HG03442 (cell line): ENCODE results near the gene C12orf43.

Experiments
- ATAC-seq: cut with Tn5 transposase; IDR thresholded peaks from one replicate; pipeline ENCODE4 v1.9.1; 2021; ENCODE audit warnings: mild to moderate bottlenecking, moderate library complexity; ENCODE audit not compliant: unreplicated experiment

Gene C12orf43

DNA sequence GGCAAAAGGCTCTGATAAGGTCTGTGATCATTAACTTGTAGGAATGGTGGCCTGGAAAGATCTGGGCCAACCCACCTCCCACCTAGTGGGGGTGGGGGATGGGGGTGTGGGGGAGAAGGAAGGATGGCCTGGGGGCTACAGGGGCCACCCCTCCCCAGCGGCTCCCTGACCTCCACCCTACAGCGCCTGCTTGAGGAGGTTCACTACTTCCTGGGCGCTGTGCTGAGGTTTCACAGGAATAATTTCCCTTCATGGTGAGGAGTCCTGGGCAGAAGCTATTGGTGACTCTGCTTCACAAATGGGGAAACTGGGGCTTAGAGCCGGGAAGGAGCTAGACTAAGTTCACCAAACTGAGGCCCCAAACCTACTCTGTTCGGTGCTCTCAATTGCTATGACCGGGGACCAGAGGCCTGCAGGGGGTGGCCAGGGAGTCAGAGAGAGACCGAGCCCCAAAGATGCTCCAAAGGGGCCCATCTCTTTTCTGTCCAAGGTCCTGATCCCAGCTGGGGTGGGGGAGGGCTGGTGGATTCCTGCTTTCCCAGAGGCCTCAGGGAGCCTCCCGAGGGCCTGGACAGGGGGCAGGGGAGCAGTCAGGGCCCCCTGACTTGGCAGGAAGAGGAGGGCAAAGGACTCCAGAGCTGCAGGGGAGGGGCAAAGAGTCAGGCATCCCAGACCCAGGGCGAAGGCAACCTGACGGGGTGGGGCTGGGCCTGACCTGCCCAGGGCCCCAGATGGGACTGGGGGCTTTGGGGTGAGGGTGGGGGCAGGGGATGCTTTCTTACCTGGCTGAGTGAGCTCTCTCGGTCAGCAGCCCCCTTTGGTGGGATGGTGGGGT, 36.2 kb downstream of the C12orf43 start:
- no peak for ATAC-seq

DNA sequence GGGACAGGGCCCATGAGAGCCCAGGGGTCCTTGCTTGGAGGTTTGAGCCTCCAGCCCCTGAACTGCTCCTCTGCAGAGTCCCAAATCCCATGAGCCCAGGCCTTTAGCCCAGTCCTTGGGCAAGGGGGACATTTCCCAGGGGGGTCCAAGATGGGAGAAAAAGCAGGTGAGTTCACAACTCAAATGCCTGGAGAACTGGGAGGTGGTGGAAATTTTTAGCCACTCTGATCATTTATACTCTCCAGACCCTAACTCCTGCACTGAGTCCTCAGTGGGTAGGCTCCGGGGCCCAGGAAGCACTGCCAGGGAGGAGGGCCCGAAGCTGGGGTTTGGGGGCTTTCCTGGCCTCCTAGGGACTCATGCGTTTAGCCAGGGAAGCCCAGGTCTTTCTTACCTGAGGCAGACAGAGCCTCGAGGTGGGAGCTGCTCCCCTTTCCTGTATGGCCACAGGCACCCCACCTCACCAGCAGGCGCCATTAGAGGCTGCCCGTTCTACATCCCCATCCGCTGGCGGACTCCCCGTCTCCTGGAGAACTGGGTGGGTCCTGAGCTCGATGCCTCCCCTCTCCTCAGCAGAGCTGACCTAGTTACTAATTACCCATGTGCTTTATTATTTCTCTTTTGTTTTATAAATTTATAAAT, 36.9 kb downstream of the C12orf43 start:
- no peak for ATAC-seq

DNA sequence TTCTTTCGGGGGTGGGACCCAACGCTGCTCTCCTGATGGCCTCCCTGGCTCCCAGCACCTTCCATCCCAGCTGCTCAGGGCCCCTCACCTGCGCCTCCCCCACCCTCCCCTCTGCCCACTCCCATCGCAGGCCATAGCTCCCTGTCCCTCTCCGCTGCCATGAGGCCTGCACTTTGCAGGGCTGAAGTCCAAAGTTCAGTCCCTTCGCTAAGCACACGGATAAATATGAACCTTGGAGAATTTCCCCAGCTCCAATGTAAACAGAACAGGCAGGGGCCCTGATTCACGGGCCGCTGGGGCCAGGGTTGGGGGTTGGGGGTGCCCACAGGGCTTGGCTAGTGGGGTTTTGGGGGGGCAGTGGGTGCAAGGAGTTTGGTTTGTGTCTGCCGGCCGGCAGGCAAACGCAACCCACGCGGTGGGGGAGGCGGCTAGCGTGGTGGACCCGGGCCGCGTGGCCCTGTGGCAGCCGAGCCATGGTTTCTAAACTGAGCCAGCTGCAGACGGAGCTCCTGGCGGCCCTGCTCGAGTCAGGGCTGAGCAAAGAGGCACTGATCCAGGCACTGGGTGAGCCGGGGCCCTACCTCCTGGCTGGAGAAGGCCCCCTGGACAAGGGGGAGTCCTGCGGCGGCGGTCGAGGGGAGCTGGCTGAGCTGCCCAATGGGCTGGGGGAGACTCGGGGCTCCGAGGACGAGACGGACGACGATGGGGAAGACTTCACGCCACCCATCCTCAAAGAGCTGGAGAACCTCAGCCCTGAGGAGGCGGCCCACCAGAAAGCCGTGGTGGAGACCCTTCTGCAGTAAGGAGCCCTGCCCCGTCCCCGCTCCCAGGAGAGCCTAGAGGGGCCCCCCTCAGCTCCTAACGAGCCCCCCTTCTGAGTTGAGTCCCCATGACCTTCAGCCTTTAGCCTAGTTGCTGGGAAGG, 37.7 kb downstream of the C12orf43 start, which contains the start of gene HNF1A:
Gene HNF1A, plus strand, starts transcription at position 248 of the 924 bp plus-strand sequence. Its CDS starts 226 bp downstream, at position 474.
- no peak for ATAC-seq

DNA sequence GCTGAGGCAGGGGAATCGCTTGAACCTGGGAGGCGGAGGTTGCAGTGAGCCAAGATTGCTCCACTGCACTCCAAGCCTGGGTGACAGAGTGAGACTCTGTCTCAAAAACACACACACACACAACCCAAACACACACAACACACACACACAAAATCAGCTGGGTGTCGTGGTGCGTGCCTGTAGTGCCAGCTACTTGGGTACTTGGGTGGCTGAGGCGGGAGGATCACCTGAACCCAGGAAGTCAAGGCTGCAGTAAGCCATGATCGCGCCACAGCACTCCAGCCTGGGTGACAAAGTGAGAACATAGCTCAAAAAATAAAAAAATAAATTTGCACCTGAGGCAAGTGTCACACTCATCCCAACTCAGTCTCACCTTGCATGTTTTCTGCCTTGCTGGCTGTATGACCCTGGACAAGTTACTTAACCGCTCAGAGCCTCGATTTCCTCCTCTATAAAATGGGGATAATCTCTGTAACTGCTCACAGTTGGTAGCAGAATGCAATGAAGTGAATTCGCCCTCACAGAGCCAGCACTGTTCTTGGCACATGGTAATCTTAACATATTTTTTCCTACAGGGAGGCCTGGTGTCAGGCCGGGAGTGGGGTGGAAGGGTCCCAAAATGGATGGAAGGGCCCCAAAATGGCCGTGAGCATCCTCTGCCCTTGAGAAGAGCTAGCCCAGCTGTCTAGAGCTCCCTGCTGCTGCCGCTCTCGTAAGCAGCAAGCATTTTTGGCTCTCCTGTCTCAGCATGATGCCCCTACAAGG, 38.6 kb downstream of the C12orf43 start:
- ATAC-seq: no peak

DNA sequence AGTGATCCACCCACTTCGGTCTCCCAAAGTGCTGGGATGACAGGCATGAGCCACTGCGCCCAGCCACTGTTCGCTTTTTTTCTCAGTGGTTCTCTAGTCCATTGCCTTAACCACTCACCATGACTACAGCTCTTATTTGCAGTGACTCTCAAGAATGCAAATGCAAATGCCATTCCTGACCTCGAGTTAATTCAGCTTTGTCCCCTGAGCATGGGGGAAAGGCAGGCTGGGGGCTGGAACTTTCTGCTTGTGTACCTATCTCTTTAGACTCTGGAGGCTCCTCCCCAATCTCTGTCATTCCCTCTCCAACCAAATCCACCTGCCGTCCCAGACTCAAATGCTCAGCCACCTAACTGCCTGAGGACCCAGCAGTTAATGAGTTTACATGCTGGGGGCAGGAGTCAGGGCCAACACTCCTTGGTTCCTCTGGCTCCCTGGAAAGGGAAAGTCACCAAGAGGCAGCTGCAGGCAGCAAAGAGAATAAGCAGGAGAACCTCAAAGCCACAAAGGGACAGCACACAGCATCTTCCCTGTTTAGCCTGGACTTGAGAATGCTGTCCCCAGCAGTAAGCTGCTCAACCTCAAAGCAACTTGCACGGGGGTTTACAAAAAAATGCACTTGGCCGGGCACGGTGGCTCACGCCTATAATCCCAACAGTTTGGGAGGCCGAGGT, 43.3 kb downstream of the C12orf43 start:
- no peak for ATAC-seq

DNA sequence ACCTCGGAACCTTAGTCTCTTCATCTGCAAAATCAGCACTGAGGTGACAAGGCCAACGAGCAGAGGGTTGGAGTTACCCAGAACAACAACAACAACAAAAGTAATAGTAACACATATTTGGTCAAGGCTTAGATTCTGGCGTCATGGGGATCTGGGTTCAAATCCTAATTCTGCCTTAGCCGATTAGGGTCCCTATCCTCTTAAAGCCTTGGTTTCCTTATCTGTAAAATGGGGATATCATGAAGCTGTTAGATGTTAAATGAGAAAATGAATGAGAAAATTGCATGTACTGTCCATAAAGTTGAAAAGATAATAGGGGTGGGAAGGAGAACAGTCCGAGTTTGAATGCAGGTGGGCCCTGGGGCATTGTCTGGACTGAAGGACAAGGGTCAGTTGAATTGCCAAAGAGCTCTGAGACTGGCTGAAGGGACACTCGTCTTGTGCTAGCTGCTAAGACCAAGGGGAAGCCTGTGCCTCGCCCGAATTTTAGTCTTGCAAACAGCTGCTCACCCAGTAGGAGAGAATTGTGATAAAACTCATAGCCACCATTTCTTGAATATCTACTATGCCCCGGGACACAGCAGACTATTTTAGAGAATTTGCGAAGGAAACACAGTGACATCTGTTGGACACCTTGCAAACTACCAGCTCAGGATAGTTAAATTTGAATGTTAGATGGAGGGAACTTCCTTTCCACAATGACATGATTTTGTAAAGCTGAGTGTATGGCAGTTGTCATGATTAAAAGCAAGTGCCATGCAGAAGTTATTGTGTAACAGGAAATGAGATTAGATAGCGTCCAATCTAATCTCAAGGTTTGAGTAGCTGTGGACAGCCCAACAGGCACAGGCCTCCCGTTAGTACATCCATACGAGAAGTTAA, 44.7 kb downstream of the C12orf43 start:
- no peak for ATAC-seq

DNA sequence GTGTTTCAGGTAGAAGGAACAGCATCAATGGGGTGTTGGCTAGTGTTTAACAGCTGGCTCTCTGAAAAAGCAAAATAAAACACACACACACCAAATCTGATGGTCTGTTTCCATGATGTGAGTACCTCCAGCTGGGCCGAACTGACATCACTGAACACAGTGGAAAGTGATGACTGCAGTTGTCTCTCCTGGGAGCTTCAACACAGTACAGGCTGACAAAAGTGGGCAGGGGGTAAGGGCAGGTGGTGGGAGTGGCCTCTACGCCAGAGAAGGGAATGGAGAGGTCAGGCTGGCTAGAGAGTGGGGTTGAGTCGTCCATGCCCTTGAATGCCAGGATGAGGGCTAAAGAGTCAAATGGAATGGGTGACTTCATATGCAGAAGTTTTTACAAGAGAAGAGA, 46.0 kb downstream of the C12orf43 start:
- no peak for ATAC-seq

DNA sequence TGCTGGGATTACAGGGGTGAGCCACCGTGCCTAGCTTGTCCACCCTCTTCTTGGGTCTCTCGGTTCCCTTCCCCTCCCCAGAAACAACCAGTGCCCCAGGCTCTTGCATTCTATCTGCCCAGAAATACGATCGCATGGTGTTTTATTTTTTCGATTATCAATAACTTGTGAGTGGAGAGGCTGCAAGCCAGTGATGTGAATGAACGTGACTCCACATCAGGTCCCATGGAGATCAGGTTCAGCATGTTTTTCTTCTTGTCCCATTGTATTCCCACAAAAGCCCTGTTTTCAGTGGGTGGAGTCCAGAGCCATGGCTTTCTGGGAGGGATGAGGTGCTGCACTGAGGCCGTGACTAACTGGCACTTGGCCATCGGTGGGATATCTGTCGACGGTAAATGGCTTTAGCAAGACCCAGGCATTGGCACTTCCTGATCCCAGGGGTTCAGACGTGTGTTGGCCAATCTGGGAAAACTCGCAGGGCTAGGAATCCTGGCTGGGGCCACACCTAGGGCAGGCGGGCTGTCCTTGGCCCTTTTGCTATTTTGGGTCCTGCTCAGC, 50.7 kb downstream of the C12orf43 start:
- ATAC-seq: no peak

DNA sequence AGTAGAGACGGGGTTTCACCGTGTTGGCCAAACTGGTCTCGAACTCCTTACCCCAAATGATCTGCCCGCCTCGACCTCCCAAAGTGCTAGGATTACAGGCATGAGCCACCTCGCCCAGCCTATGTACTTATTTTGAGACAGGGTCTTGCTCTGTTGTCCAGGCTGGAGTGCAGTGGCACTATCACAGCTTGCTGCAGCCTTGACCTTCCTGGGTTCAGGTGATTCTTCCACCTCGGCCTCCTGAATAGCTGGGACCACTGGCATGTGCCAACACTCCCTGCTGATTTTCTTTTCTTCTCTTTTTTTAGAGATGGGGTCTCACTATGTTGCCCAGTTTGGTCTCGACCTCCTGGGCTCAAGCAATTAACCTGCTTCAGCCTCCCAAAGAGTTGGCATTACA, 52.0 kb downstream of the C12orf43 start:
- ATAC-seq: no peak

DNA sequence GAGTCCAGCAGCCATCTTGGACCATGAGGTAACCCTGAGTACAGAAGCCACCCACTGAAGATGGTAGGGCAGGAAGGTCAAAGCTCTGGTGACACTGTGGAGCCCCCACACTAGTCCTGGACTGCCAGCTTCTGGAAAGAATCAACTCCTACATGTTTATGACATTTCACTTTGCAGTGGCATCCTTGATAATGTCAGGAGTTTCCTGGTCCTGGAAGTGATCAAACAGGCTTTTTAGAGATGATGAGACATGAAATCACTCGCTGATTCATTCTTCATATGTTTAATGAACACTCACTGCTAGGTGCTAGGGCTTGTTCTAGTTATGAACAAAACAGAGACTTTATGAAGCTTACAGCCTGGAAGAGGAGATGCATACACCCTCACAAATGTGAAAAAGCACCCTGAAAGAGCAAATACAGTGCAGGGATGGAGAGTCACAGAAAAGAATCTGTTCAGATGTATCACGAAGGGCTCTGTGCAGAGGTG, 53.7 kb downstream of the C12orf43 start:
- no peak for ATAC-seq

DNA sequence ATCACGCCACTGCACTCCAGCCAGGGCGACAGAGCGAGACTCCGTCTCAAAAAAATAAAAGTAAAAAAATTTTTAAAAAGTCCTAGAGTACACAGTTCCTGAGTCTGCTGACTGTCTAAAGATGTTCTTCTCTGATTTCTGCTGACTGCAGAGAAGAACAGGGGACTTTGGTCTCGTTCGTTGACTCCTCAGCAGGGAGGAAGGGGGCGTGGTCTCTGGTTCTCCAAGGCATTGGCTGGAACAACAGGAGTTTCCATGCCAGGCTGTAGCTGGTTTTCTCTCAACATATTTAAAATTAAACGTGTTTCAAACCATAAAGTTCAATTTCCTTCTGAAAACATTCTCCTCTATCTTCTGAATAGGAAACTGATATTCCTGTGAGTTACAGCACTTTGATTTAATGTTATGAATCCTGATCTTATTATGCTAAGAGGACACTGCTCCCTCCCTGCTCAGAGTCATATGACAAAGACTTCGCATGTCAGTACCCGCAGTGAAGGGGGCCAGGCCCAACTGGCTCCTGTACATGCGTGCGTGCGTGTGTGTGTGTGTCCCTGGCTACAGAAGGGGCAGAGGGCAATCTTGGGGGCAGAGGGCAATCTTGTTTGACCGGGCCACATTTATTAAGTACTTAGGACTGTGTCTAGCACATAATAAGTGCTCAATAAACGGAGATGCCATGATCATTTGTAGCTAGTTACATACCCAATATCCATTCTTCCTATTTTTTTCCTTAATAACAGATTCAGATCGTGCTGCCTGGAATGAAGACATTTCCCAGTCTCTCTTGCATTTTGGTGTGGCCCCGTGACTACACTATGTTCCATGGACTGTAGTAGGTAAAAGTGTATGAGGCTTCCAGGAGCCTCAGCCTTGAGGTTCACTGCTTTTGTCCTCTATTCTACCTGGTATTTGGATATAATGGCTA, 54.4 kb downstream of the C12orf43 start:
- no peak for ATAC-seq

DNA sequence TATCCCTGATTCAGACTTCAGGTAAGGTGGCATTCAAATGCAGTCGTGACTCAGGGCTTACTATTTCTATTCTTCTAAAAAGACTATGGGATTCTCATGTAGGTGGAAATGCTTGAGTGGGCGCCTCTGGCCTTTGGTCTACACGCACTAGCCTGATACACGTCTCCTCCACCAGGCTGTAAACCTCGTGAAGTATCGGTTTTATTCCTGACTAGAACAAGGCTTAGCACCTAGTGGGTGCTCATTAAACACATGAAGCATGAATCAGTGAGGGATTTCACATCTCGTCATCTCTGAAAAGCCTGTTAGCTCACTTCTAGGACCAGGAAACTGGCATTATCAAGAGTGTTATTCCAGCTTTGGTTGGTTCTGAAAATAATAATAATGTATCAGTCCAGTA, 55.6 kb downstream of the C12orf43 start:
- no peak for ATAC-seq

DNA sequence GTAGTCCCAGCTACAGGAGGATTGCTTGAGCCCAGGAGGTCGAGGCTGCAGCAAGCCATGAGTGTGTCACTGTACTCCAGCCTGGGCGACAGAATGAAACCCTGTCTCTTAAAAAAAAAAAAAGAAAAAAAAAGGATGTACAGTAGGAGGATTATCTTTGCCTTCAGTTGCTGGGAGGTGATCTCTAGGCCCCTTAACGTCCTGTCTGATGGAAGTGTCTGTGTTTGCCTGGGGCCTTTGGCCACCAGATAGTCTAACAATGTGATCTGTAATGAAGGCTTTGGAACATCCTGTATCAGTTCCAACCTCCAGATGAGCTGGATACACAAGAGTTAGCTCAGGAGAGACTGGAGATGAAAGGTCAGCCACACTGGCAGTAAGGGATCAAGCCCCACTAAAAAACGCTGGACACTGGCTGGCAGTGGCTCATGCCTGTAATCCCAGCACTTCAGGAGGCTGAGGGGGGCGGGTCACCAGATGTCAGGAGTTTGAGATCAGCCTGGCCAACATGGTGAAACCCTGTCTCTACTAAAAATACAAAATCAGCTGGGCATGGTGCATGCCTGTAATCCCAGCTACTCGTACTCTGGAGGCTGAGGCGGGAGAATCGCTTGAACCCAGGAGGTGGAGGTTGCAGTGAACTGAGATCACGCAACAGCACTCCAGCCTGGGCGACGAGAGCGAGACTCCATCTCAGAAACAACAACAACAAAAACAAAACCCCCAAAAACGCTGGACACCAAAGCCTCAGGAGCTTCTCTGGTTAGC, 57.0 kb downstream of the C12orf43 start:
- ATAC-seq: no peak

DNA sequence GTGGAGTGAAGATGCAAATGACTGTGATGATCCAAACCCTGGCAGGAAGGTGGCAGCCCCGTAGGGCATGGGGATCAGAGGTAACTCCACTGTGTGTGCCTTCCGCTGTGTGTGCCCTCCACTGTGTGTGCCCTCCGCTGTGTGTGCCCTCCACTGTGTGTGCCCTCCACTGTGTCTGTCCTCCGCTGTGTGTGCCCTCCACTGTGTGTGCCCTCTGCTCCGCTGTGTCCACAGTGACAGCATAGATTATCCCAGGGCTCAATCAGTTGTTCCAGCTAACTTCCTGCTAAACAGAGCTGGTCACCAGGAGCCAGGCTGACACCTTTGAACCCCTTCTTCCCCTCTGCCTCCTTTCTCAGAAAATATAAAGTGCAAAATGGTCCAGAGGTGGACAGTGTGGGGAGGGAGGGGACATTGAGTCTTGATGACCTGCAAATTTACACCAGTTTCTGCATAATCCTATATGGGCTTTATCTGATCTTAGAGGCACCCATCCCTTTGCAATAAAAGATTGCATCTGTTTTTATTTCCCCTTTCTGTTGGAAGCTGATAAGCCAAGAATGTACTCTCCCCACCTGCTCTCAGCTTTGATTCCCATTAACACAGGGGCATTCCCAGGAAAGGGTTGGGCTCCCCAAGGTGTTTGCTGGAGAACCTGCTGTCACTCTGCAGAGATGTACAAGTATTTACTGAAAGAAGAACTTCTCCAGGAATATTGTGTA, 59.5 kb downstream of the C12orf43 start:
- ATAC-seq: no peak

DNA sequence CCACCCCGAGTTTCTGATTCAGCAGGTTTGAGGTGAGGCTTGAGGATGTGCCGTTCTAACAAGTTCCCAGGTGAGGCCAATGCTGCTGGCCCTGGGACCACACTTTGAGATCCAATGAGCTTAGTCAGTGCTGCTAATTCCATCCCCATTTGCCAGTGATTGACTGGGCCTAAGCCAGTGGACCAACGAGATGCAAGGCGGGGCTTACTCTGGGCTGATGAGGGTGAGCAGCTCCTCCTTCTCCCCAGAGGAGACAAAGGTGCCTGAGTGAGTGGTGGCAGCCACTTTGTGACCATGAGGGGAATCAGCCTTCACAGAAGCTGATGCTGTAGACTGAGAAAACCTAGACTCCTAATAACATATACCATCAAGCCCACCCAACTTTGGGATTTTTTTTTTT, 61.1 kb downstream of the C12orf43 start:
- ATAC-seq: no peak

DNA sequence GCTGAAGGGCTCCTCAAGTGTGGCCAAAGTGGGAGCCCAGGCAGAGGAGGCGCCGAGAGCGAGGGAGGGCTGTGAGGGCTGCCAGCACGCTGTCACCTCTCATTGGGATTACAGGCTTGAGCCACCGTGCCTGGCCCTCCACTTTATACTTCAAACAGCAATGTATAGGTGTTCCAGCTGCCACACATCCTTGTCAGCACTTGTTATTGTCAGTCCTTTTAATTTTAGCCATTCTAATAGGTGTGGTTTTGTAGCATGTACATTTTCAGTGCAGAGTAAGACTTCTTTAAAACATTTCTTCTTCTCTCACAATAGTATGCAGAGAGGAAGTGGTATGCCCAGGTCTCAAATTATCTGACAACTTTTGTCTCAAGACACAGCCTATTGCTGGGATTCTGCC, 65.5 kb downstream of the C12orf43 start:
- no peak for ATAC-seq
